ENCODE data around the gene TFF3. TPM values are rescaled to one million over a fixed set of nuclear protein-coding genes. Genes with fewer than 3 reads are reported as not detected.

Gene TFF3
- total and polyA plus RNA-seq, 2 donors (not counting 1 experiment from before 2014, with no cell fraction given), result not detected

GRCh38 chr21:42309753-42310213 is 5.4 kb downstream of the TFF3 start:
- Histone ChIP-seq H3K79me2 (ENCODE audit: control insufficient read depth, insufficient read depth, low read length) (no peaks in the 10 kb centered on the region), H3K4me2 (ENCODE audit: extremely low read depth, insufficient read depth, low read length) (no peak overlapping the region), H3K9ac (ENCODE audit: insufficient read depth, low read length) (no peak overlapping the region), H3K36me3 (ENCODE audit: control insufficient read depth, insufficient read depth, low read length) (no peaks in the 10 kb centered on the region), H3K4me1 (ENCODE audit: control insufficient read depth, extremely low read depth, insufficient read depth, low read length) (no peaks in the 10 kb centered on the region), H2AFZ (ENCODE audit: low read length) (no peak overlapping the region), H3K27ac (ENCODE audit: insufficient read depth, low read length) (no peak overlapping the region), H3K27me3 (ENCODE audit: control insufficient read depth, insufficient read depth, low read length) (no peaks in the 10 kb centered on the region), H3K9me3 (ENCODE audit: control insufficient read depth, insufficient read depth, low read depth, low read length) (no peaks in the 10 kb centered on the region), H3K4me3 (replicated peaks in 1 of 4; ENCODE audit: control extremely low read depth in 1 of 4, insufficient read depth in 1 of 4, low read depth in 3 of 4, low read length in 4 of 4) (no peak overlapping the region), H4K20me1 (ENCODE audit: control insufficient read depth, extremely low read depth, insufficient read depth, low read length) (no peaks in the 10 kb centered on the region)
- peak in 1 of 2 donors; percentile 8 for DNase-seq (ENCODE audit: low read depth in 2 of 2)
- TF ChIP-seq EZH2 (IDR thresholded peaks at IDR 0.05; ENCODE audit: low read length, missing control alignments), result no peak
- TF ChIP-seq CTCF (conservative IDR thresholded peaks at IDR 0.05 in 1 of 2, IDR thresholded peaks at IDR 0.05 in 1 of 2; ENCODE audit: low read depth in 1 of 2, low read length in 2 of 2), result peak; percentile 36 to 74

GRCh38 chr21:42308914-42309752 is 6.1 kb downstream of the TFF3 start:
- H2AFZ ChIP-seq (ENCODE audit: low read length), result no peak overlapping the region
- no peak for TF ChIP-seq CTCF (conservative IDR thresholded peaks at IDR 0.05 in 1 of 2, IDR thresholded peaks at IDR 0.05 in 1 of 2; ENCODE audit: low read depth in 1 of 2, low read length in 2 of 2)
- no peak for TF ChIP-seq EZH2 (IDR thresholded peaks at IDR 0.05; ENCODE audit: low read length, missing control alignments)
- no peak overlapping the region for H3K9ac ChIP-seq (ENCODE audit: insufficient read depth, low read length)
- H3K9me3 ChIP-seq (ENCODE audit: control insufficient read depth, insufficient read depth, low read depth, low read length), result no peaks in the 10 kb centered on the region
- H3K27ac ChIP-seq (ENCODE audit: insufficient read depth, low read length), result no peak overlapping the region
- H3K4me3 ChIP-seq (replicated peaks in 1 of 4; ENCODE audit: control extremely low read depth in 1 of 4, insufficient read depth in 1 of 4, low read depth in 3 of 4, low read length in 4 of 4), result no peak overlapping the region
- no peaks in the 10 kb centered on the region for H3K79me2 ChIP-seq (ENCODE audit: control insufficient read depth, insufficient read depth, low read length)
- no peaks in the 10 kb centered on the region for H3K4me1 ChIP-seq (ENCODE audit: control insufficient read depth, extremely low read depth, insufficient read depth, low read length)
- no peaks in the 10 kb centered on the region for H3K27me3 ChIP-seq (ENCODE audit: control insufficient read depth, insufficient read depth, low read length)
- H3K4me2 ChIP-seq (ENCODE audit: extremely low read depth, insufficient read depth, low read length), result no peak overlapping the region
- DNase-seq (ENCODE audit: low read depth in 2 of 2), result no peak
- H3K36me3 ChIP-seq (ENCODE audit: control insufficient read depth, insufficient read depth, low read length), result no peaks in the 10 kb centered on the region
- no peaks in the 10 kb centered on the region for H4K20me1 ChIP-seq (ENCODE audit: control insufficient read depth, extremely low read depth, insufficient read depth, low read length)

- H2AFZ ChIP-seq (ENCODE audit: low read length), result no peak overlapping the region
- H3K4me1 ChIP-seq (ENCODE audit: control insufficient read depth, extremely low read depth, insufficient read depth, low read length), result no peaks in the 10 kb centered on the region
- DNase-seq (ENCODE audit: low read depth in 2 of 2), result no peak
- no peaks in the 10 kb centered on the region for H3K36me3 ChIP-seq (ENCODE audit: control insufficient read depth, insufficient read depth, low read length)
- TF ChIP-seq CTCF (conservative IDR thresholded peaks at IDR 0.05 in 1 of 2, IDR thresholded peaks at IDR 0.05 in 1 of 2; ENCODE audit: low read depth in 1 of 2, low read length in 2 of 2), result no peak
- TF ChIP-seq EZH2 (IDR thresholded peaks at IDR 0.05; ENCODE audit: low read length, missing control alignments), result no peak
- H4K20me1 ChIP-seq (ENCODE audit: control insufficient read depth, extremely low read depth, insufficient read depth, low read length), result no peaks in the 10 kb centered on the region
- no peak overlapping the region for H3K4me2 ChIP-seq (ENCODE audit: extremely low read depth, insufficient read depth, low read length)
- H3K9me3 ChIP-seq (ENCODE audit: control insufficient read depth, insufficient read depth, low read depth, low read length), result no peaks in the 10 kb centered on the region
- no peak overlapping the region for H3K4me3 ChIP-seq (replicated peaks in 1 of 4; ENCODE audit: control extremely low read depth in 1 of 4, insufficient read depth in 1 of 4, low read depth in 3 of 4, low read length in 4 of 4)
- H3K27me3 ChIP-seq (ENCODE audit: control insufficient read depth, insufficient read depth, low read length), result no peaks in the 10 kb centered on the region
- H3K79me2 ChIP-seq (ENCODE audit: control insufficient read depth, insufficient read depth, low read length), result no peaks in the 10 kb centered on the region
- no peak overlapping the region for H3K27ac ChIP-seq (ENCODE audit: insufficient read depth, low read length)
- H3K9ac ChIP-seq (ENCODE audit: insufficient read depth, low read length), result no peak overlapping the region
Measured at GRCh38 chr21:42308161-42308913, 6.9 kb downstream of the TFF3 start.
